Omental fat pad (tissue), 4 donors: Measurements from ENCODE around the gene CENPP. TPM values are rescaled to one million over a fixed set of nuclear protein-coding genes. Genes with fewer than 3 reads are reported as not detected.

Experiments used
- ATAC-seq: fragments of 150-250 bp; one replicate; pipeline ENCODE4 v1.9.1; 2016; ENCODE audit warnings: mild to moderate bottlenecking, moderate library complexity; ENCODE audit not compliant: low FRiP score
- DNase-seq: peaks from one replicate; pipeline ENCODE4 v3.0.0-alpha.2; 2019; ENCODE audit warnings: low spot score
- total RNA-seq, 4 donors: library from RNA; depleted of rRNA; stranded (reverse); fragments of >200 nt; gene quantifications; one replicate each; pipeline ENCODE4 v1.1.0, GENCODE V29; 2016
- TF ChIP-seq, protein P1 (sequence below), 3 donors: fragments of 450-650 bp; IDR thresholded peaks; one replicate each; pipeline ENCODE4 v1.5.1; 2016 to 2017; ENCODE audit warnings: antibody characterized with exemption in 3 of 3, mild to moderate bottlenecking in 3 of 3, moderate library complexity in 2 of 3

The CENPP gene
- total RNA-seq, 4 donors from 2014 or later, result 1.2 to 7.0 (median 5.6) TPM

DNA sequence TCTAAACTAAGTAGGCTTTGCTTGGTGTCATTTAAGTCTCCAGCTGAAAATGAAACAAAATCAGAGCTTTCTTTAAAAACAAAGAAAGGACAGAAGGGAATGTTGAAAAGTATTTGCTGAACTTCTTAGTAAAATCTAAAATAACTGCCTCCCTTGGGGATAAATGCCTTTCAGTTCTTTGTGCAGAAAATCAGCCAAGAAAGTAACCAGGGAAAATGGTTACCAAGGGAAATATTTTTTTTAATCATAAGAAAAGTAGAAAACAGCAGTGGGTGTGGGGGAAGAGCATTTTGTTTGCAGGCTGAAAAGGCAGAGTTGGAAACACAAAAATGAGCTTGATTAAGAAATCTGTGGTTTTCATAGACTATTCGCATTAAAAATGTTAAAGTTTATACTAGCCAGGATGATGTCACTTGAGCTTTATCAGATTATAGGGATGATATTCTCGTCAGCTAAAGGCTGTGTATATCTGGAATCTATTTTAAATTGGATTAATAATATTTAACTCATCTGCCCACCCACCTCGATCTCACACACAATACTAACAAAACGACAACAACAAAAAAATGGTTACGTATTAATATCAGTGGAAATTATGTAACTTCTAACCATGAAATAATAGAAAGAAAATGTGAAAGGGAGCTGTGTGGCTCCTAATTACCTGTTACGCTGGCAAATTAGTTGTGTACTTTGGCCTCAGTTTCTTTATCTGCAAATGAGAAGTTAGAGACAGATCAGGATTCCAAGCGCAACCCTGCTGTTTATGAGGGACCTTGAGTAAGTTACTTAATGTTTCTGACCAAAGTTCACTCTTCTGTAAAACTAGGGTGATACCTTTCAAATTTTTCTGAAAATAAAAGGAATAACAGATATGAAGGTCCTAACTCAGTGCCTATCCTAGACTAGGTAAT, 210.4 kb downstream of the CENPP start, which contains the start of gene ECM2:
TSS of gene ECM2 (minus strand) at position 51 of the 911 bp plus-strand sequence. CDS start 13,124 bp downstream, outside the sequence.
- TF ChIP-seq, protein P1, sequence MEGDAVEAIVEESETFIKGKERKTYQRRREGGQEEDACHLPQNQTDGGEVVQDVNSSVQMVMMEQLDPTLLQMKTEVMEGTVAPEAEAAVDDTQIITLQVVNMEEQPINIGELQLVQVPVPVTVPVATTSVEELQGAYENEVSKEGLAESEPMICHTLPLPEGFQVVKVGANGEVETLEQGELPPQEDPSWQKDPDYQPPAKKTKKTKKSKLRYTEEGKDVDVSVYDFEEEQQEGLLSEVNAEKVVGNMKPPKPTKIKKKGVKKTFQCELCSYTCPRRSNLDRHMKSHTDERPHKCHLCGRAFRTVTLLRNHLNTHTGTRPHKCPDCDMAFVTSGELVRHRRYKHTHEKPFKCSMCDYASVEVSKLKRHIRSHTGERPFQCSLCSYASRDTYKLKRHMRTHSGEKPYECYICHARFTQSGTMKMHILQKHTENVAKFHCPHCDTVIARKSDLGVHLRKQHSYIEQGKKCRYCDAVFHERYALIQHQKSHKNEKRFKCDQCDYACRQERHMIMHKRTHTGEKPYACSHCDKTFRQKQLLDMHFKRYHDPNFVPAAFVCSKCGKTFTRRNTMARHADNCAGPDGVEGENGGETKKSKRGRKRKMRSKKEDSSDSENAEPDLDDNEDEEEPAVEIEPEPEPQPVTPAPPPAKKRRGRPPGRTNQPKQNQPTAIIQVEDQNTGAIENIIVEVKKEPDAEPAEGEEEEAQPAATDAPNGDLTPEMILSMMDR (IDR thresholded peaks at IDR 0.05), result no peak
- DNase-seq (no peak), ATAC-seq (peak; percentile 19)

DNA sequence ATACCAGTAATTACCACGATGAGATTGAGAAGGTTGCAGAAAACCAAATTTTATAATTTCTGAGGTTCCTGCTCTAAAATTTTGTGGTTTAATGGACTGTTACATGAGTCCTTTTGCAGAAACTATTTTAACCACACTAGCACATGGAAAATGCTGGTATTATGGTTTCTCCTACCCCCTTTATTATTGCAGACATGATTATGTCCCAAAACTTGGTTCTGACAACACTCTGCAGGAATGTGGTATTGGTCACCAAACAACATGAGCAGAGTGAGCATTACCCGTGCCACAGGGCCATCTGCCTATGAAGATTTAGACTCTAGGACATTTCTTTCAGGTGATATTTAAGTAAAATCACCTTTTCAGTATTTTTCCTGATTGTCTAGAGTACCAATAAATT, 212.8 kb downstream of the CENPP start:
- DNase-seq, result no peak
- ATAC-seq, result no peak
- TF ChIP-seq, protein P1 (IDR thresholded peaks at IDR 0.05), result no peak

DNA sequence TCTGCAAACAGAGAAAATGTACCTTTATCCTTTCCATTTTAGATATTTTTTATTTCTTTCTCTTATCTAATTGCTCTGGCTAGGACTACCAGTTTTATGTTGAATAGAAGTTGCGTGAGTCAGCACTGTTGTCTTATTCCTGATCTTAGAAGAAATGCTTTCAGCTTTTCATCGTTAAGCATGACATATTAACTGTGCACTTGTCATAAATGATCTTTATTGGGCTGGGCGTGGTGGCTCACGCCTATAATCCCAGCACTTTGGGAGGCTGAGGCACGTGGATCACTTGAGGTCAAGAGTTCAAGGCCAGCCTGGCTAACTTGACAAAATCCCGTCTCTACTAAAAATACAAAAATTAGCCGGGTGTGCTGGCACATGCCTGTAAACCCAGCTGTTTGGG, 218.2 kb downstream of the CENPP start:
- ATAC-seq (no peak), DNase-seq (no peak)
- TF ChIP-seq, protein P1 (IDR thresholded peaks at IDR 0.05), result no peak

DNA sequence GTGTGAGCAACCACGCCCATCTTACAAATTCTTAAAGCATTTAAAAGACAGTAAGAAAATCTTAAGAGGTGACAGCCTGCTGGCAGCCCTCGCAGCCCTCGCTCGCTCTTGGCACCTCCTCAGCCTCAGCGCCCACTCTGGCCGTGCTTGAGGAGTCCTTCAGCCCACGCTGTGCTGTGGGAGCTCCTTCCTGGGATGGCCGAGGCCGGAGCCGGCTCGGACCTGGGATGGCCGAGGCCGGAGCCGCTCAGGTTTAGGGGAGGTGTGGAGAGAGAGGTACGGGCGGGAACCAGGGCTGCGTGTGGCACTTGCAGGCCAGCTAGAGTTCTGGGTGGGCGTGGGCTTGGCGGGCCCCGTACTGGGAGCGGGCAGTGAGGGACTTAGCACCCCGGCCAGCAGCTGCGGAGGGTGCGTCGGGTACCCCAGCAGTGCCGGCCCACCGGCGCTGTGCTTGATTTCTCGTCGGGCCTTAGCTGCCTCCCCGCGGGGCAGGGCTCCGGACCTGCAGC, 219.3 kb downstream of the CENPP start:
- TF ChIP-seq, protein P1 (IDR thresholded peaks at IDR 0.05), result no peak
- DNase-seq (no peak), ATAC-seq (no peak)

DNA sequence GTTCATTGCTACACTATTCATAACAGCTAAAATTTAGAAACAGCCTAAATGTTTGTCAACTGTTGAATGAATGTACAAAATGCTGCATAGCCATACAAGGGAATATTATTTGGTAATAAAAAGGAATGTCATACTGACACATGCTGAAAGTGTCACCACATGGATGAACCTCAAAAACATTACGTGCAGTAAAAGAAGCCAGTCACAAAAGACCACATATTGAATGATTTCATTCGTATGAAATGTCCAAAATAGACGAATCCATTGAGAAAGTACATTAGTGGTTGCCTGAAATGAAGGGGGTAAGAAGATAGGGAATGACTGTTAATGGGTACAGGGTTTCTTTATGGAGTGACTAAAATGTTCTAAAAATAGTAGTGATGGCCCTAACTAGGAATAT, 221.6 kb downstream of the CENPP start:
- TF ChIP-seq, protein P1 (IDR thresholded peaks at IDR 0.05), result no peak
- no peak for ATAC-seq
- no peak for DNase-seq

DNA sequence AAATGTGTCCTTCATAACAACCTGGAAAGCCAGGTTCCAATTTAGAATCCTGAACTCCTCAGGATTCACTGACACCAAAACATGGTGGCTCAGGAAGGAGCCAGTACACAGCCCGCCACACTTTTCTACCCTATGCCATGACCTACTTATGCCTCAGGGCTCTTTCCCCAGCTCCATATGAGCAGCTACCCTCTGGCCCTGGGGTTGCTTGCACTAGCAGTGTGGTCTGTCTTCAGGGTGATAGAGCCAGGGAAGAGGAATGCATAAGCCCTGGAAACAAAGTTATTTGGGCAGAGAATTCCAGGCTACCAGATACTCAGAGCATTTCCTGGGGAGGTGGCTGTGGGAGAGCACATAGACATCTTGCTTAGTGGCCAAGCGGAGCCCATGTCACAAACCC, 225.0 kb downstream of the CENPP start:
- TF ChIP-seq, protein P1 (IDR thresholded peaks at IDR 0.05), result no peak
- ATAC-seq (no peak), DNase-seq (no peak)
